Stimulated activated naive CD8-positive, alpha-beta T cell treated with anti-CD3 and anti-CD28 coated beads, Interleukin-15, amount 100 ng/mL, for 72 hours (primary cell): ENCODE data around the gene APPL1.
A peak's percentile ranks its signal among the peaks of the same experiment; 100 is the strongest.

Experiments used
- ATAC-seq: fragments of 150-1000 bp; cut with Tn5 transposase; 2 replicates; pipeline ENCODE4 v1.10.0; 2021; ENCODE audit warnings: mild to moderate bottlenecking, moderate library complexity
- DNase-seq, 2 donors: peaks; one replicate each; pipeline ENCODE4 v3.0.0; 2021 to 2022
- H3K27ac Mint-ChIP-seq, 2 donors: one replicate each; pipeline ENCODE4 v1.8.0; 2022; ENCODE audit warnings: mild to moderate bottlenecking in 2 of 2, mixed read lengths in 2 of 2, moderate library complexity in 2 of 2
- H3K27me3 Mint-ChIP-seq: one replicate; pipeline ENCODE4 v1.8.0; 2022; ENCODE audit warnings: mixed read lengths
- H3K4me1 Mint-ChIP-seq: one replicate; pipeline ENCODE4 v1.8.0; 2022; ENCODE audit warnings: mild to moderate bottlenecking, mixed read lengths
- H3K4me3 Mint-ChIP-seq, 2 donors: one replicate each; pipeline ENCODE4 v1.8.0; 2022; ENCODE audit warnings: mild to moderate bottlenecking in 2 of 2, mixed read lengths in 2 of 2, moderate library complexity in 1 of 2
- H3K9me3 Mint-ChIP-seq, 2 donors: one replicate each; pipeline ENCODE4 v1.8.0; 2022; ENCODE audit warnings: mixed read lengths in 2 of 2

APPL1 gene

DNA sequence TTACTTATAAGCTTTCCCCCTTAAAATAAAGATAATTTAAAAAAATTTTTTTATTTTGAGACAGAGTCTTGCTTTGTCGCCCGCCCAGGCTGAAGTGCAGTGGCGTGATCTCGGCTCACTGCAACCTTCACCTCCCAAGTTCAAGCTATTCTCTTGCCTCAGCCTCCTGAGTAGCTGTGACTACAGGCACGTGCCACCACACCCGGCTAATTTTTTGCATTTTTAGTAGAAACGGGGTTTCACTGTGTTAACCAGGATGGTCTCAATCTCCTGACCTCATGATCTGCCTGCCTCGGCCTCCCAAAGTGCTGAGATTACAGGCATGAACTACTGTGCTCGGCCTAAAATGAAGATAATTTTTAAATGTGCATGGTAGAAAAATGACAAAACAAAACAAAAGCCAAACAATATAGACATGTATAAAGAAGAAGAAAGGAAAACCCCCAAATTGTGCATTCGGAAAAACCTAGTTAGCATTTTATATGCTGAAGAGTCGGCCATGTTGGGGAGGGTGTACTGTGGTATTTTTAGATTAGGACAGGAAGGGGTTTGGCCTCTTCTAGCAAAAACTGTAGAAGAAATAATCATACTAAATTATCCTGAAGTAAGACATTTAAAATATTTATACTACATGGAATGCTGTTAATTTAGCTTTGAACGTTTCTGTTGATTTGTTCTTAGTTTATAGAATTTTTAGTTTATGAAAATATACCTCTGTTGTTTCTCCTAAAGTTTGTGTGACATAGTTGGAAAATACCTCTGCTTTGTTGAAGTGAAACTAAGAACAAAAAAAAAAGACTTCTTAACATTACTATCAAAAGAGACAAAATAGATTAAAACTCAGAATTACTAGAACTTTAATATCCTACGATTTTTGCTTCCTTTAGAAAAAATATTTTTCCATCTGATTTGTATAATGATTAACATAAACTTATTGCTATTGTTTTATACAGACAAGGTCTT is 7.4 kb downstream of the APPL1 start:
- no peak for DNase-seq
- H3K9me3 Mint-ChIP-seq, result peaks cover 0 to 5% of the 10 kb centered on the region in 2 donors
- peak overlapping the region in 1 of 2 donors; percentile 67 for H3K27ac Mint-ChIP-seq
- H3K4me1 Mint-ChIP-seq, result peaks cover 22% of the 10 kb centered on the region
- ATAC-seq, result no peak
- H3K4me3 Mint-ChIP-seq, result no peak overlapping the region
- no peaks in the 10 kb centered on the region for H3K27me3 Mint-ChIP-seq

DNA sequence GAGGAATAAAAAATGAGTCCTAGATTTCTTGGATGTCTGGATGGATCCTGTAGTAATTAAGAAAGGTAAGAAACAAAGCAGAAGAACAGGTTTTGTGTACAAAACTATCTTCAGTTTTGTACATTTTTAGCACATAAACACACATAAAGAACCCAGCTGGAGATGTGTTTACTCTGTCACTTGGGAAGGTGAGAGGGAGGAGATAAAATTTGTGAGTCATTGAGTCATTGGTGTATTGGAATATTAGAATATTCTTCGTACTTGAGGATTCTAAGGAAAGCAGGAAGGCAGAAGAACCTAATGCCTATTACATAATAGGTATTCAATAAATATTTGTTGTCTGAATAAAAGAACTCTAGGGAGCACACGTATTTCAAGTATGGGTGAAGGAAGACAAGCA is 17.4 kb downstream of the APPL1 start:
- Mint-ChIP-seq H3K9me3 (no peaks in the 10 kb centered on the region), H3K27me3 (no peaks in the 10 kb centered on the region), H3K27ac (peak overlapping the region in 1 of 2 donors; percentile 10)

DNA sequence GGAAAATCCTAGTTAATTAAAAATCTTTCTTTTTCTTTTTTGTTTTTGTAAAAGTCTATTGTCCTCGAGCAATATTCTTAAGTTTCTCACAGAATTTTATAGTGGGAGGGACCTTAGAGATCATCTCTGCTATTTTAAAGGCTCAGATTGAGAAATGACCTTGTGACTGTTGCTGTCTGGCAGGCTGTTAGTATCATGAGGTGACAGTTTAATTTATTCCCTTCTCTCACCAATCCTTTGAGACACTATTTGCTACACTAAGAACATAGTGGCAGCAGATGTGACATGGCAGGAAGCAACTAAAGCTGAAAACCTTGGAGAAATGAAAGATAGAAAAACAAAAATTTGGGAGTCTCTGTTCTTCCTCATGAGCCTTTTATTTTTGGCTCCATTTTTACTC is 24.9 kb downstream of the APPL1 start:
- Mint-ChIP-seq H3K4me3 (no peak overlapping the region), H3K27ac (no peak overlapping the region), H3K4me1 (no peaks in the 10 kb centered on the region), H3K27me3 (no peaks in the 10 kb centered on the region), H3K9me3 (no peaks in the 10 kb centered on the region)
- no peak for ATAC-seq
- DNase-seq, result no peak

More for the DNA sequence above, 17.4 kb downstream of the APPL1 start:
- DNase-seq (no peak), ATAC-seq (no peak)
- no peak overlapping the region for H3K4me3 Mint-ChIP-seq
- no peaks in the 10 kb centered on the region for H3K4me1 Mint-ChIP-seq

DNA sequence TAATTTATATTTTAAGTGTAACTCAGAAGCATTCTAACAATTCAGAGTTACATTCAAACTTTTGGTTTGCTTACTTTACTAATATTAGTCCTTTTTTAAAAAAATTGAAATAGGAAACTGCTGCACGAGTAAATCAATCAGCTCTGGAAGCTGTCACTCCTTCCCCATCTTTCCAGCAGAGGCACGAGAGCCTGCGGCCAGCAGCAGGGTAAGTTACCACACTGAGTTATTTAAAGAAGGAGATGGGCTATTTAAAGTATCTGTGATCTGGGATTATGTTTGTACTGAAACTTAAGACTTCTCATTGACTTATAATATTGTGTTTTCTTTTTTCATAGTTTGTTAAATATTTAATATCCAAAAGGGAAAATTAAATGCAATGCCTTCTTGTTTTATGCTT is 29.3 kb downstream of the APPL1 start:
- no peaks in the 10 kb centered on the region for H3K9me3 Mint-ChIP-seq
- no peak overlapping the region for H3K27ac Mint-ChIP-seq
- no peaks in the 10 kb centered on the region for H3K27me3 Mint-ChIP-seq
- H3K4me1 Mint-ChIP-seq, result no peaks in the 10 kb centered on the region
- no peak overlapping the region for H3K4me3 Mint-ChIP-seq
- ATAC-seq (no peak), DNase-seq (no peak)

DNA sequence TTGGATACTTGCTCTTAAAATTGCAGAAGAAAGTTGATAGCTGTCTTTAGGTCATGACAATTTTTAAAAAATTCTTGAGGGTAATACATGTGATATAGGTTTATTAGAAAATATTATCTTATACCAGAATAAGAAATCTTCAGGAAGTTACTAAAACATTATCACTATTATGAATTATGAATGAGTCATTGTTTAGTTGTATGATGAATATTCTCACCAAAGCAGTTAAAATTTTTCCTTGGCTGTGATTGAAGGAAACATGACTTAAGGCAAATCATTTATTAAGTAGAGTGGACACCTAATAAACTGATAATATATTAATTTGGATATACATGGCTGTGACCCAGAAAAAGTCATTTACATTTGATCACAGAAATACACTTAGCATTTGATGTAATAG is 30.1 kb downstream of the APPL1 start:
- DNase-seq (no peak), ATAC-seq (no peak)
- Mint-ChIP-seq H3K4me1 (no peaks in the 10 kb centered on the region), H3K9me3 (no peaks in the 10 kb centered on the region), H3K27ac (no peak overlapping the region), H3K27me3 (no peaks in the 10 kb centered on the region), H3K4me3 (no peak overlapping the region)

DNA sequence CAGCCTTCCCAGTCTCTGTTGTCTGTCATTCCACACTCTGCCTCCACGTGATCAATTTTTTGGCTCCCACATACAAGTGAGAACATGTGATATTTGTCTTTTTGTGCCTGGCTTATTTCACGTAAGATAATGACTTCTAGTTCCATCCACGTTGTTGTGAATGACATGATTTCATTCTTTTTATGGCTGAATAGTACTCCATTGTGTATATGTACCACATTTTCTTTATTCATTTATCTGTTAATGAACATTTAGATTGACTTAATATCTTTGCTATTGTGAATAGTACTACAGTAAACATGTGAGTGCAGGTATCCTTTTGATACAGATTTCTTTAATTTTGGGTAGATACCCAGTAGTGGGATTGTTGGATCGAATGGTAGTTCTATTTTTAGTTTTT is 33.6 kb downstream of the APPL1 start:
- H3K27ac Mint-ChIP-seq, result no peak overlapping the region
- no peak overlapping the region for H3K4me3 Mint-ChIP-seq
- peaks cover 4 to 8% of the 10 kb centered on the region in 2 donors for H3K9me3 Mint-ChIP-seq
- no peaks in the 10 kb centered on the region for H3K27me3 Mint-ChIP-seq
- no peaks in the 10 kb centered on the region for H3K4me1 Mint-ChIP-seq
- ATAC-seq (no peak), DNase-seq (no peak)

DNA sequence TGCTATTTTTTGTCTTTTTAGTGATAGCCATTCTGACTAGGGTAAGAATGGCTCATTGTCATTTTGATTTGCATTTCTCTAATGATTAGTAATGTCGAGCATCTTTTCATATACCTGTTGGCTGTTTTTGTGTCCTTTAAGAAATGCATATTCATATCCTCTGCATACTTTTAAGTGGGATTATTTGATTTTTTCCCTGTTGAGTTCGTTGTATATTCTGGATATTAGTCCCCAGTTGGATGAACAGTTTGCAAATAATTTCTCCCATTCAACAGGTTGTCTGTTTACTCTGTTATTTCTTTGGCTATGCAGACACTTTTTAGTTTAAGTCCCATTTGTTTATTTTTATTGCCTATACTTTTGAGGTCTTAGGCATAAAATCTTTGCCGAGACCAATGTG is 34.4 kb downstream of the APPL1 start:
- no peak overlapping the region for H3K4me3 Mint-ChIP-seq
- no peak overlapping the region for H3K27ac Mint-ChIP-seq
- peaks cover 4 to 8% of the 10 kb centered on the region in 2 donors for H3K9me3 Mint-ChIP-seq
- no peaks in the 10 kb centered on the region for H3K27me3 Mint-ChIP-seq
- H3K4me1 Mint-ChIP-seq, result no peaks in the 10 kb centered on the region
- DNase-seq, result no peak
- no peak for ATAC-seq

DNA sequence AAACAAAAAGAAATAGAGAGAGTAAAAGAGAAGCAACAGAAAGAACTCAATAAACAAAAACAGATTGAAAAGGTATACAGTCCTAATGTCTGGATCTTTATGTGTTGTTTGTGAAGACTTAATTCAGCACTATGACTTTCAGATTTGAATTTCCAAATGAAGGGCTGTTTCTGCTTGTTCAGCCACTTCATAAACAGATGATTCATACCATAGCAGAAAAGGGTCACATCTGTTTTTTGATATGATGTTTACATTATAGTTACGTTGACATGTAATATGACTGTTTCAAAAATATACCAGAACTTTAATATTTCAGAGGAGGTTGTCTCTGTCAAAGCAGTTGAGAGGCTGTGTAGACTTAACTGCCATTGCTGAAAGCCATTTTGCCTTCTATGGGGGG is 40.9 kb downstream of the APPL1 start:
- Mint-ChIP-seq H3K27me3 (no peaks in the 10 kb centered on the region), H3K4me1 (no peaks in the 10 kb centered on the region), H3K9me3 (peaks cover 3 to 4% of the 10 kb centered on the region in 2 donors), H3K4me3 (no peak overlapping the region), H3K27ac (no peak overlapping the region)
- DNase-seq (no peak), ATAC-seq (no peak)

DNA sequence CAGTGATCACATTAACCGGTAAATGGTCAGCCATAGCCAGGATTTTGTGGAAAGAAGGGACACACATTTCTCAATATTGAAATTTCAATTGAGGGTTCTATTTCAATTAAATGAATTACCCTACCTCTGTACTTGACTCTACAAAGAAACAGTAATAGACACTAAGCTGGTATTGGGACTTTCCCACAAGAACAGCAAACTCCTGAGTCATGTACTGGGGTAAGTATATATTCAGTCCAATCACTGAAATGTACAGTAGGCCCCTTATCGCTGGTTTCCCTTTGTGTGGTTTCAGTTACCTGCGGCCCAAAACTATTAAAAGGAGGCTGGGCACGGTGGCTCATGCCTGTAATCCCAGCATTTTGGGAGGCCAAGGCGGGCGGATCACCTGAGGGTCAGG is 47.3 kb downstream of the APPL1 start:
- ATAC-seq, result no peak
- H3K27ac Mint-ChIP-seq, result no peak overlapping the region

DNA sequence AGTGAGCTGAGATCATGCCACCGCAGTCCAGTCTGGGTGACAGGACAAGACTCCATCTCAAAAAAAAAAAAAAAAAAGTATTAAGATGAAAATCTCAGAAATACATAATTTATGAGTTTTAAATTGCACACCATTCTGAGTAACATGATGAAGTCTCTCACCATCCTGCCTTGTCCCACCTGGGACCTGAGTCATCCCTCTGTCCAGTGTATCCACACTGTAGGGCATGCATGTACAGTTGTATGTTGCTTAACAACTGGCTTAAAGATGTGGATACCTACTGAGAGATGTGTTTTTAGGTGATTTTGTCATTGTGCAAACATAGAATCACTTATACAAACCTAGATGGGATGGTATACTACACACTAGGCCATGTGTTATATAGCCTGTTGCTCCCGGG is 47.9 kb downstream of the APPL1 start:
- Mint-ChIP-seq H3K27me3 (no peaks in the 10 kb centered on the region), H3K9me3 (no peaks in the 10 kb centered on the region), H3K4me3 (no peak overlapping the region), H3K4me1 (no peaks in the 10 kb centered on the region), H3K27ac (no peak overlapping the region)
- ATAC-seq (no peak), DNase-seq (no peak)

More for the DNA sequence above, 47.3 kb downstream of the APPL1 start:
- no peak overlapping the region for H3K4me3 Mint-ChIP-seq
- no peaks in the 10 kb centered on the region for H3K4me1 Mint-ChIP-seq
- H3K9me3 Mint-ChIP-seq, result no peaks in the 10 kb centered on the region
- DNase-seq, result no peak
- no peaks in the 10 kb centered on the region for H3K27me3 Mint-ChIP-seq

DNA sequence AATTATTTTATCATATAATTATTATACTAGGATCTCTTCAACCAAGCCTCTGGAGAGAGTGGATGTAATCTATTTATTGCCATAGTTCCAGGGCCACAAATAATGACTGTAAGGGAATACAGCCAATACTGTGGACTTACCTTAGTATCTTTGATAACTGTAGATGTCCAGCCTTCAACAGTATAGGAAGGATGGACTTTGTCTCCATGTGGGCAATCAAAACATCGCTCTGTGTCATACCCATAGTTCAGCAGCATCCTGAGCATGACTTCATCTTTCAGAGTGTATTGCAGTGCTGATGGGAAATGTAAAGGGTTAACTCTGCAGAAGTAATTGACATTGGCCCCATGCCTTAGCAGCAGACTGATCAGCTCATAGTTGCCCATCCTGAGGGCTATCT is 50.7 kb downstream of the APPL1 start:
- DNase-seq (no peak), ATAC-seq (no peak)
- Mint-ChIP-seq H3K27me3 (no peaks in the 10 kb centered on the region), H3K4me1 (no peaks in the 10 kb centered on the region), H3K9me3 (no peaks in the 10 kb centered on the region), H3K4me3 (no peak overlapping the region), H3K27ac (no peak overlapping the region)

DNA sequence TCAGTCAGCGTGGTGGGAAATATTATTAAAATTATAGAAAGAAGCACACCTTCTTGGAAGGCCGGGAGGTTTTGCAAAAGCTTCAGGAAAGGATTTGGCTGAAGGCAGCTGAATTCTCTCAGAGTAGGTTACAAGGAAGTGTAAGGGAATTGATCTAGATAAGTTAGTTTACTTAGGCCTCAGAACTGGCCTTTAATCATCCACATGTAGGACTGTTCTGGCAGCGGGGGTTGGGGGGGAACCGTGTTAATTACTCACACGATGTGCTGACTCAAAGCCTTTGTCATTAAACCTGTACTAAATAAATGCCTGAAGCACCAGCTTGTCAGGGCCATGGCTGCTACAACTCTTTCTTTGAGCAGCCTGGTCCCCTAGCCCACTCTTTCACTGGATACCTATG is 52.2 kb downstream of the APPL1 start:
- Mint-ChIP-seq H3K4me3 (no peak overlapping the region), H3K9me3 (no peaks in the 10 kb centered on the region), H3K27me3 (no peaks in the 10 kb centered on the region), H3K27ac (no peak overlapping the region), H3K4me1 (no peaks in the 10 kb centered on the region)
- ATAC-seq (no peak), DNase-seq (no peak)

DNA sequence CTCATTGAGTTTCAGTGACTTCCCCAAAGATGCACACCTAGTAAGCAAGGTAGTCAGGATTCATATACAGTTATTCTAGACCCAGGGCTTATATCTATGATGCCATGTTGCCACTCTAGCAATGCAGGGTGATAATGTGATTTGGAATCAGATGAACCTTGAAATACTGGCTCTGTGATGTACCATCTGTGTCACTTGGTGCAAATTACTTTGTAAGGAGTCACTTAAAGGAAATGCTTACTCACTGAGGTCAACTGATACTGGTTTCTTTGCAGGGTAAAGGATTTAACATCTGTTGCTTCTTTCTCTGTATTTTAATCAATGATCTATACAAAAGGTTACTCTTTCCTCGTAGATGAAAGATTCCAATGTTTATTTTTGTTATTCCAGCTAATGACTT is 54.2 kb downstream of the APPL1 start:
- H3K27me3 Mint-ChIP-seq, result peaks cover 6% of the 10 kb centered on the region
- no peak overlapping the region for H3K27ac Mint-ChIP-seq
- H3K9me3 Mint-ChIP-seq, result peaks cover 0 to 4% of the 10 kb centered on the region in 2 donors
- ATAC-seq (peak; percentile 54), DNase-seq (no peak)
- H3K4me3 Mint-ChIP-seq, result no peak overlapping the region
- no peaks in the 10 kb centered on the region for H3K4me1 Mint-ChIP-seq

DNA sequence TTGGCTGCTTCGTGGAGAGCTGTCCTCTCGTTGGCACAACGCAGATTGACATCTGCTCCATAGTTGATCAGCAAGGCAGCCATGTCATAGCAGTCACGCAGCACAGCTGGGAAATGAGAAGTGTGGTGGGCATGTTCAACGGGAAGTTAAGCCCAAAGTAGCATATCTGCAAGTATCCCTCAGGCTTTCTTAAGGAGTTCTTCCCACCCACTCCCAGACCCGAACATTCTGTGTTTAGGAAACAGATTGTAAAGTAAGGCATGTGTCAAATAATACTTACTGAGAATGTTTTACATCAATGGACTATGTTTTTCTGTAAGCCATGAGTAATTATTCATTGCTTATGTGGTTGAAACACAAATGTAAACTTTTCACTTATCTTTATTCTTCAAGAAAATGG is 55.8 kb downstream of the APPL1 start:
- Mint-ChIP-seq H3K4me3 (no peak overlapping the region), H3K9me3 (peaks cover 0 to 5% of the 10 kb centered on the region in 2 donors), H3K27me3 (peaks cover 6% of the 10 kb centered on the region), H3K27ac (no peak overlapping the region), H3K4me1 (no peaks in the 10 kb centered on the region)
- DNase-seq (no peak), ATAC-seq (no peak)

DNA sequence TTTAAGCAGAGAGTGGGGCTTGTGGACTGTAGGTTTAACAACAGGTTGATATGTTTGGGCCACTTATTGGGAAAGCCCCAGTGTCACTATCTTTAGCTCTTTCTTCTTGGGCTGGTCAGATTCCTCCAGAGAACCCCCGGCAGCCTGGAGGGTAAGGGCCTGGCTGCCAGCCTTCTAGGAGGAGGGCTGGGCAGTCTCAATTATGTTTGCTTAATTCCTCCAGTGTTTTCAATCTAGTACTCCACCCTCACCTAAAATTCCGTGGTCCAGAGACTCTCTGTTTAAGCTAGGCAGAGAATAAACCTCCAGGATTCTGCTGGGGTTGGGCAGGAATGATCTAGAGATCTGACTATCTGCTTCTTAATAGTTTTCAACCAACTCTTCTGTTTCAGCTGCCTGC is 59.7 kb downstream of the APPL1 start:
- H3K9me3 Mint-ChIP-seq, result peaks cover 0 to 5% of the 10 kb centered on the region in 2 donors
- no peak for ATAC-seq
- H3K27me3 Mint-ChIP-seq, result peaks cover 6% of the 10 kb centered on the region
- H3K27ac Mint-ChIP-seq, result no peak overlapping the region
- no peak overlapping the region for H3K4me3 Mint-ChIP-seq
- H3K4me1 Mint-ChIP-seq, result no peaks in the 10 kb centered on the region
- no peak for DNase-seq

DNA sequence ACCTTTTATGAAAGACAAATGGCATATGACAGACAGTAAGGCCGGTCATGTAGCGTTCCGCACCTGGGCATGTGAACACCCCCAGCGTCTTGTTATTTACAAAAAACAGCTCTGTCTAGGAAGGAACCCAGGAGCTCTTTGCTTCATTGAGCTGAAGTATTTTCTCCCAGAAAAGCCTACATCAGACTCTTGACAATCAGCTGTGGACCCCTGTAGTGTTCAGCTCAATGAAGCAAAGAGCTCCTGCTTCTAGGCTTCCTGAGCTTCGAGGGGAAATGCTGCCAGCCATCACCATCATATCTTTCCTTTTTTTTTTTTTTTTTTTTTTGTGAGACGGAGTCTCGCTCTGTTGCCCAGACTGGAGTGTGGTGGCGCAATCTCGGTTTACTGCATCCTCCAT is 60.9 kb downstream of the APPL1 start:
- DNase-seq (no peak), ATAC-seq (no peak)
- no peak overlapping the region for H3K4me3 Mint-ChIP-seq
- H3K27ac Mint-ChIP-seq, result no peak overlapping the region
- peaks cover 0 to 5% of the 10 kb centered on the region in 2 donors for H3K9me3 Mint-ChIP-seq
- no peaks in the 10 kb centered on the region for H3K4me1 Mint-ChIP-seq
- peaks cover 6% of the 10 kb centered on the region for H3K27me3 Mint-ChIP-seq
